Adrenal gland (tissue), 12 donors: ENCODE results near the gene ARHGEF10L. TPM values are rescaled to one million over a fixed set of nuclear protein-coding genes. Genes with fewer than 3 reads are reported as not detected.
A peak's percentile ranks its signal among the peaks of the same experiment; 100 is the strongest.

Experiments used
- DNase-seq, 7 donors: peaks; one replicate each; pipeline ENCODE4 v3.0.0-alpha.2; 2019 to 2020
- H3K27ac ChIP-seq, 5 donors: fragments of 200-600 bp; sonication (generic) in 4 of 5; 1 replicate in 3 of 5; 2 replicates in 2 of 5; pipeline versions ENCODE4 v1.5.1 to v1.8.0; 2016 to 2020; ENCODE audit warnings: mild to moderate bottlenecking in 1 of 5
- H3K27me3 ChIP-seq: fragments of 200-600 bp; 2 replicates; pipeline ENCODE4 v1.8.0; 2021
- H3K36me3 ChIP-seq, 2 donors: fragments of 200-600 bp; replicated peaks in 1 of 2; 1 replicate in 1 of 2; 2 replicates in 1 of 2; pipeline versions ENCODE4 v1.5.1 to v1.8.0; 2018 to 2022
- H3K4me1 ChIP-seq, 2 donors: fragments of 200-600 bp; replicated peaks in 1 of 2; 1 replicate in 1 of 2; 2 replicates in 1 of 2; pipeline versions ENCODE4 v1.5.1 to v1.8.0; 2018 to 2021
- H3K4me3 ChIP-seq, 4 donors: fragments of 200-600 bp; sonication (generic) in 3 of 4; one replicate each; pipeline ENCODE4 v1.5.1; 2016 to 2018
- H3K9me3 ChIP-seq, 3 donors: fragments of 200-600 bp; sonication (generic) in 1 of 3; replicated peaks in 1 of 3; 1 replicate in 2 of 3; 2 replicates in 1 of 3; pipeline versions ENCODE4 v1.5.1 to v1.8.0; 2016 to 2021
- CTCF ChIP-seq, 6 experiments: fragments of 450-650 bp in 4 of 6; fragments of 200-600 bp in 2 of 6; sonication (generic) in 1 of 6; IDR thresholded peaks; 1 replicate in 5 of 6; 2 replicates in 1 of 6; pipeline versions ENCODE4 v1.5.1 to v1.8.0; 2016 to 2021; ENCODE audit warnings: antibody characterized with exemption in 6 of 6, mild to moderate bottlenecking in 2 of 6, moderate library complexity in 1 of 6
- POLR2A ChIP-seq, 2 donors: fragments of 450-650 bp; IDR thresholded peaks; one replicate each; pipeline ENCODE4 v1.6.1; 2017; ENCODE audit warnings: antibody characterized with exemption in 2 of 2, mild to moderate bottlenecking in 2 of 2, moderate library complexity in 1 of 2
- WGBS, 4 donors: extraction: QIAGEN DNeasy Blood & Tissue Kit in 2 of 4; methylation state at CpG; one replicate each; pipeline versions ENCODE4 v1.1.5 to v1.1.7; 2013 to 2017; 5-methylcytosine and 5-hydroxymethylcytosine counted together
- intact Hi-C, 2 donors: fragments of 100-400 bp; cut with DNase I; formaldehyde crosslinking; loops; one replicate each; pipeline versions ENCODE4 v1.14.1 to v1.15.0; 2022 to 2023
- polyA plus RNA-seq, 3 donors: library from polyadenylated mRNA; stranded (reverse); fragments of 200-250 nt in 2 of 3; fragments of 350-450 nt in 1 of 3; fragmentation: Illumina TruSeq in 1 of 3; extraction: RNeasy Lipid Tissue Mini Kit (QIAGEN cat#74804) in 1 of 3; gene quantifications; one replicate each; pipeline ENCODE4 v1.2.3, GENCODE V29; 2013 to 2014
- total RNA-seq, 9 donors: library from RNA; depleted of rRNA in 4 of 9; stranded (reverse); fragments of >200 nt in 4 of 9; fragments of 120-200 nt in 1 of 9; fragmentation: NEBNext Ultra II Directional in 1 of 9; extraction: Animal tissue kit (Norgen Biotek cat#: 25700) in 1 of 9; gene quantifications; one replicate each; pipeline versions ENCODE4 v1.1.0 to v1.2.4, GENCODE V29; 2013 to 2023
- donor health status: healthy with polysubstance abuse.
- donor health status: Bipolar disorder and iron deficiency.
- donor health status: DM: yes; HTN: yes; CAD: no.
- donor health status: DM: no; HTN: no; CAD: no.
- donor health status: DM: no; HTN: no; CAD: no.
- donor health status: DM: yes; HTN: yes; CAD: no.

ARHGEF10L gene
- total and polyA plus RNA-seq, 12 donors, result 1.7 to 54.9 (median 30.1) TPM

GRCh38 chr1:17632106-17632505, 92.6 kb downstream of the ARHGEF10L start:
- Histone ChIP-seq H3K27me3 (no peaks in the 10 kb centered on the region), H3K27ac (no peak overlapping the region), H3K9me3 (no peaks in the 10 kb centered on the region), H3K36me3 (peaks cover 0 to 53% of the 10 kb centered on the region in 2 donors), H3K4me3 (no peak overlapping the region), H3K4me1 (peaks cover 0 to 8% of the 10 kb centered on the region in 2 donors)
- DNase-seq, result no peak
- no peak for TF ChIP-seq CTCF (IDR thresholded peaks at IDR 0.05)
- no peak for TF ChIP-seq POLR2A (IDR thresholded peaks at IDR 0.05)
- intact Hi-C loops, result no loop called here
- WGBS, 4 donors, result 81 to 100% (median 86%) methylated on average over 4 to 19 of the region's 19 CpGs

GRCh38 chr1:17632541-17633184, 93.2 kb downstream of the ARHGEF10L start:
- Histone ChIP-seq H3K36me3 (peaks cover 0 to 55% of the 10 kb centered on the region in 2 donors), H3K9me3 (no peaks in the 10 kb centered on the region), H3K4me3 (no peak overlapping the region), H3K4me1 (peaks cover 0 to 8% of the 10 kb centered on the region in 2 donors), H3K27ac (no peak overlapping the region), H3K27me3 (no peaks in the 10 kb centered on the region)
- intact Hi-C loops, result no loop called here
- TF ChIP-seq CTCF (IDR thresholded peaks at IDR 0.05) (no peak), POLR2A (IDR thresholded peaks at IDR 0.05) (no peak)
- DNase-seq, result no peak
- 87 to 91% (median 90%) methylated on average over 11 to 12 of the region's 12 CpGs for WGBS, 4 donors

GRCh38 chr1:17633654-17634053, 94.2 kb downstream of the ARHGEF10L start:
- no peak overlapping the region for H3K4me3 ChIP-seq
- H3K9me3 ChIP-seq, result no peaks in the 10 kb centered on the region
- 82 to 83% (median 82%) methylated on average over 6 to 8 of the region's 8 CpGs for WGBS, 4 donors
- DNase-seq, result no peak
- peaks cover 0 to 64% of the 10 kb centered on the region in 2 donors for H3K36me3 ChIP-seq
- H3K27ac ChIP-seq, result peak overlapping the region in 1 of 5 donors; percentile 79
- H3K27me3 ChIP-seq, result no peaks in the 10 kb centered on the region
- TF ChIP-seq CTCF (IDR thresholded peaks at IDR 0.05) (no peak), POLR2A (IDR thresholded peaks at IDR 0.05) (no peak)
- peaks cover 0 to 8% of the 10 kb centered on the region in 2 donors for H3K4me1 ChIP-seq
- intact Hi-C loops, result no loop called here

GRCh38 chr1:17635276-17635675, 95.8 kb downstream of the ARHGEF10L start:
- Histone ChIP-seq H3K4me3 (no peak overlapping the region), H3K9me3 (no peaks in the 10 kb centered on the region), H3K27ac (peak overlapping the region in 2 of 5 donors; percentile 38 to 79), H3K36me3 (peaks cover 0 to 77% of the 10 kb centered on the region in 2 donors), H3K4me1 (peaks cover 0 to 8% of the 10 kb centered on the region in 2 donors), H3K27me3 (no peaks in the 10 kb centered on the region)
- WGBS, 4 donors, result 78 to 87% (median 84%) methylated on average over 4 to 5 of the region's 5 CpGs
- TF ChIP-seq POLR2A (IDR thresholded peaks at IDR 0.05) (no peak), CTCF (IDR thresholded peaks at IDR 0.05) (no peak)
- DNase-seq, result no peak
- intact Hi-C loops, result no loop called here
